Neural progenitor cell (in vitro differentiated cells): ENCODE measurements around the gene TULP1. TPM values are rescaled to one million over a fixed set of nuclear protein-coding genes. Genes with fewer than 3 reads are reported as not detected.

Source experiments
- DNase-seq: peaks from one replicate; pipeline ENCODE4 v3.0.0-alpha.2; 2016; ENCODE audit warnings: low spot score
- H2AFZ ChIP-seq: fragments of 200-600 bp; sonication (generic); replicated peaks from 2 replicates; pipeline ENCODE4 v1.6.1; 2016; ENCODE audit warnings: antibody characterized with exemption
- H3F3A ChIP-seq: fragments of 200-600 bp; sonication (generic); 2 replicates; pipeline ENCODE4 v1.6.1; 2016; ENCODE audit warnings: antibody characterized with exemption, low read depth
- H3K27ac ChIP-seq: fragments of 200-600 bp; sonication (generic); 2 replicates; pipeline ENCODE4 v1.5.1; 2016; ENCODE audit warnings: mild to moderate bottlenecking
- H3K27me3 ChIP-seq: fragments of 200-600 bp; sonication (generic); 2 replicates; pipeline ENCODE4 v1.6.1; 2016; ENCODE audit warnings: mild to moderate bottlenecking, moderate library complexity
- H3K36me3 ChIP-seq: fragments of 200-600 bp; sonication (generic); 2 replicates; pipeline ENCODE4 v1.5.1; 2016
- H3K4me1 ChIP-seq: fragments of 200-600 bp; sonication (generic); 2 replicates; pipeline ENCODE4 v1.6.1; 2016; ENCODE audit warnings: mixed run types
- H3K4me2 ChIP-seq: fragments of 200-600 bp; sonication (generic); 2 replicates; pipeline ENCODE4 v1.6.1; 2016
- H3K4me3 ChIP-seq: fragments of 200-600 bp; sonication (generic); 2 replicates; pipeline ENCODE4 v1.5.1; 2016
- H3K79me2 ChIP-seq: fragments of 200-600 bp; sonication (generic); 2 replicates; pipeline ENCODE4 v1.6.1; 2016; ENCODE audit warnings: low read depth
- H3K9ac ChIP-seq: fragments of 200-600 bp; sonication (generic); 2 replicates; pipeline ENCODE4 v1.6.1; 2016
- H3K9me3 ChIP-seq: fragments of 200-600 bp; sonication (generic); 2 replicates; pipeline ENCODE4 v1.5.1; 2016; ENCODE audit warnings: low read depth
- H4K20me1 ChIP-seq: fragments of 200-600 bp; sonication (generic); 2 replicates; pipeline ENCODE4 v1.6.1; 2016; ENCODE audit warnings: low read depth
- H3K27ac Mint-ChIP-seq: 3 replicates; pipeline ENCODE4 v1.8.0; 2021; ENCODE audit warnings: mixed read lengths
- H3K27me3 Mint-ChIP-seq: 2 replicates; pipeline ENCODE4 v1.8.0; 2022; ENCODE audit warnings: low read depth, mild to moderate bottlenecking, inconsistent platforms, moderate library complexity, mixed read lengths; ENCODE audit not compliant: insufficient read depth
- H3K36me3 Mint-ChIP-seq: 3 replicates; pipeline ENCODE4 v1.8.0; 2021; ENCODE audit warnings: mixed read lengths
- H3K4me1 Mint-ChIP-seq: 3 replicates; pipeline ENCODE4 v1.8.0; 2021; ENCODE audit warnings: mixed read lengths
- H3K4me3 Mint-ChIP-seq: 3 replicates; pipeline ENCODE4 v1.8.0; 2021; ENCODE audit warnings: mild to moderate bottlenecking, moderate library complexity, mixed read lengths
- H3K9me3 Mint-ChIP-seq: 3 replicates; pipeline ENCODE4 v1.8.0; 2020; ENCODE audit warnings: mixed read lengths
- EZH2 ChIP-seq: fragments of 200-600 bp; sonication (generic); IDR thresholded peaks from 2 replicates; pipeline ENCODE4 v1.6.1; 2017; ENCODE audit warnings: antibody characterized with exemption, mild to moderate bottlenecking, moderate library complexity
- EZH2phosphoT487 ChIP-seq: fragments of 200-600 bp; sonication (generic); IDR thresholded peaks from 2 replicates; pipeline ENCODE4 v1.6.1; 2017; ENCODE audit warnings: antibody characterized with exemption
- total RNA-seq: library from RNA; depleted of rRNA; stranded (reverse); fragments of >200 nt; gene quantifications from 2 replicates; pipeline ENCODE4 v1.2.3, GENCODE V29; 2015; ENCODE audit warnings: low replicate concordance
- TF ChIP-seq, protein P1 (sequence below): fragments of 200-600 bp; sonication (generic); IDR thresholded peaks from 2 replicates; pipeline ENCODE4 v1.5.1; 2017; ENCODE audit warnings: antibody characterized with exemption, mild to moderate bottlenecking

Gene TULP1
- total RNA-seq, 1 donor from 2014 or later = not detected

DNA sequence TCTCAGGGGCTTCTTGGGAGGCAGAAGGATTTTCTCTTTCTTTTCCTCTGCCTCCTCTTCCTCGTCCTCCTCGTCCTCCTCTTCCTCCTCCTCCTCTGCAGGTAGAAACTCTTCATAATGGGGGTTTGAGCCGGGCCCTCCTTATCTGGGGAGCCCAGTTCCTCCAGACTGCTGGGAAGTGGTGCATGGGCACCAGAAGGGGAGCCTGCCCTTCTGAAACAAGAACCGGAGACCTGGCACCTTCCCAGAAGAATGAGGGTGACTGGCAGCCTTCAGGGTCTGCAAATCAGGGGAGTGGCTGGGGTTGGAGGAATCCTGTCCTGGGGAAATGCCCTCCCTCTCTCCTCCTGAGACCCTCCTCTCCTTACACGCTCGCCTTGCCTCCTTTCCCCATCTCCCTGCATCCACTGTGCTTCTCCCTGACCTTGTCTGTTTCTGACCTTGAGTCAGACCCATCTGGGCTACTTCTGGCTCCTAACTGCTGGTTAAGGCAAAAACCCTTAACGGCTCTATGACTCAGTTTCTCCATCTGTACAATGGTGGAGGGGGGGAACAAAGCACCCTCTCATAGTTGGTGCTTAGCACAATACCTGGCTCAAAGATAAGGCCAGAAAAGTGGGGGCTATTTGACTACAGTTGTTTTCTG is 1.7 kb downstream of the TULP1 start:
- H4K20me1 ChIP-seq = no peaks in the 10 kb centered on the region
- no peak overlapping the region for H3K4me3 Mint-ChIP-seq
- no peak overlapping the region for H3K9ac ChIP-seq
- no peaks in the 10 kb centered on the region for H3K9me3 ChIP-seq
- no peaks in the 10 kb centered on the region for H3K36me3 ChIP-seq
- H3K4me2 ChIP-seq = no peak overlapping the region
- no peak overlapping the region for H3K27ac ChIP-seq
- no peak overlapping the region for H3K4me3 ChIP-seq
- peaks cover 19% of the 10 kb centered on the region for H3K27me3 Mint-ChIP-seq
- H3K4me1 ChIP-seq = peaks cover 38% of the 10 kb centered on the region
- peaks cover 4% of the 10 kb centered on the region for H3K27me3 ChIP-seq
- no peaks in the 10 kb centered on the region for H3K9me3 Mint-ChIP-seq
- H3F3A ChIP-seq = peaks cover 10% of the 10 kb centered on the region
- peaks cover 40% of the 10 kb centered on the region for H3K4me1 Mint-ChIP-seq
- no peak for DNase-seq
- no peaks in the 10 kb centered on the region for H3K36me3 Mint-ChIP-seq
- TF ChIP-seq EZH2 (no peak), EZH2phosphoT487 (no peak)
- TF ChIP-seq, protein P1, sequence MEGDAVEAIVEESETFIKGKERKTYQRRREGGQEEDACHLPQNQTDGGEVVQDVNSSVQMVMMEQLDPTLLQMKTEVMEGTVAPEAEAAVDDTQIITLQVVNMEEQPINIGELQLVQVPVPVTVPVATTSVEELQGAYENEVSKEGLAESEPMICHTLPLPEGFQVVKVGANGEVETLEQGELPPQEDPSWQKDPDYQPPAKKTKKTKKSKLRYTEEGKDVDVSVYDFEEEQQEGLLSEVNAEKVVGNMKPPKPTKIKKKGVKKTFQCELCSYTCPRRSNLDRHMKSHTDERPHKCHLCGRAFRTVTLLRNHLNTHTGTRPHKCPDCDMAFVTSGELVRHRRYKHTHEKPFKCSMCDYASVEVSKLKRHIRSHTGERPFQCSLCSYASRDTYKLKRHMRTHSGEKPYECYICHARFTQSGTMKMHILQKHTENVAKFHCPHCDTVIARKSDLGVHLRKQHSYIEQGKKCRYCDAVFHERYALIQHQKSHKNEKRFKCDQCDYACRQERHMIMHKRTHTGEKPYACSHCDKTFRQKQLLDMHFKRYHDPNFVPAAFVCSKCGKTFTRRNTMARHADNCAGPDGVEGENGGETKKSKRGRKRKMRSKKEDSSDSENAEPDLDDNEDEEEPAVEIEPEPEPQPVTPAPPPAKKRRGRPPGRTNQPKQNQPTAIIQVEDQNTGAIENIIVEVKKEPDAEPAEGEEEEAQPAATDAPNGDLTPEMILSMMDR = no peak
- H3K27ac Mint-ChIP-seq = no peak overlapping the region
- no peak overlapping the region for H2AFZ ChIP-seq
- H3K79me2 ChIP-seq = no peaks in the 10 kb centered on the region

DNA sequence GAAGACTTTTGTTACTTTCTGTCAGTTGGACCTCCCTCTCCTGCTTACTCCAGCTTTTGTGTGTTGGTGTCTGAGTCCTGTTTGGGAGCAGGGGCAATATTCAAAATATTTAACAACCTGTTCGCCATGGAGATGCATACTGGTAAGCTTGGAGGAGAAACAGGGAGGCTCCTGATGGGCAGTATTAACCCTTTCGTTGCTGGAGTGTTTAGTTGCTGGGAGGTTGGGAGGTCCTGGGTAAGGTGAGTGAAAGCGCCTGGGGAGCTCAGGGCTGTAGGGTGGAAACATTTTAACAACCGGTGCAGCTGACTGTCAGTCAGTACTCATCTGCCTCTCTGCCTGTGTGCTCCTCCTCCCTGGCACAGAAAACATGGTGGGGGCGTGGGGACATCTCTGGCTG is 4.2 kb downstream of the TULP1 start:
- Histone ChIP-seq H3K27me3 (peaks cover 10% of the 10 kb centered on the region), H3K4me1 (peaks cover 38% of the 10 kb centered on the region), H2AFZ (no peak overlapping the region), H3K9me3 (no peaks in the 10 kb centered on the region), H3F3A (peaks cover 13% of the 10 kb centered on the region), H4K20me1 (no peaks in the 10 kb centered on the region), H3K27ac (no peak overlapping the region), H3K9ac (no peak overlapping the region), H3K36me3 (no peaks in the 10 kb centered on the region), H3K4me2 (no peak overlapping the region), H3K4me3 (no peak overlapping the region), H3K79me2 (no peaks in the 10 kb centered on the region)
- TF ChIP-seq, protein P1 = no peak
- Mint-ChIP-seq H3K27ac (peak overlapping the region; percentile 69), H3K27me3 (peaks cover 19% of the 10 kb centered on the region), H3K9me3 (no peaks in the 10 kb centered on the region), H3K4me3 (no peak overlapping the region), H3K36me3 (no peaks in the 10 kb centered on the region), H3K4me1 (peaks cover 42% of the 10 kb centered on the region)
- no peak for DNase-seq

DNA sequence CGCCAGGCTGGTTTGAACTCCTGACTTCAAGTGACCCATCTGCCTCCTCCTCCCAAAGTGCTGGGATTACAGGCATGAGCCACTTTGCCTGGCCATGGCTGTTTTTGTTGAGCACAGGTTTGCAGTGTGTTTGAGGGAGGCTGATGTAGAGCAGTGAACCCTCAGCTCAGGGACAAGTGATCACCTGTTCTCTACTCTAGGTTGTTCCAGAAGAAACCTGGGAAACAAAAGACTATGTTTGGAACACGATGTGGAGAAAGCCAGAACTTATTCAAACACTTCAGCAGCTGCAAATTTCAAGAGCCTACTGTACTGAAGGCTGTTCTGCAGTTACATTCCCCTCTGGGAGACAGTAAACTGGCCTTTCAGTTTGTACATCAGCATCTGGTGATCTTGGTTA is 4.7 kb downstream of the TULP1 start:
- no peaks in the 10 kb centered on the region for H3K36me3 ChIP-seq
- Mint-ChIP-seq H3K9me3 (no peaks in the 10 kb centered on the region), H3K4me1 (peaks cover 42% of the 10 kb centered on the region), H3K27me3 (peaks cover 20% of the 10 kb centered on the region), H3K36me3 (no peaks in the 10 kb centered on the region), H3K27ac (no peak overlapping the region), H3K4me3 (no peak overlapping the region)
- peaks cover 10% of the 10 kb centered on the region for H3K27me3 ChIP-seq
- no peak overlapping the region for H2AFZ ChIP-seq
- no peak overlapping the region for H3K4me2 ChIP-seq
- no peak overlapping the region for H3K27ac ChIP-seq
- DNase-seq = no peak
- H3F3A ChIP-seq = peaks cover 13% of the 10 kb centered on the region
- no peaks in the 10 kb centered on the region for H3K79me2 ChIP-seq
- H3K9ac ChIP-seq = no peak overlapping the region
- H3K4me3 ChIP-seq = no peak overlapping the region
- H3K4me1 ChIP-seq = peaks cover 38% of the 10 kb centered on the region
- H4K20me1 ChIP-seq = no peaks in the 10 kb centered on the region
- TF ChIP-seq, protein P1 = no peak
- no peak for TF ChIP-seq EZH2
- no peak for TF ChIP-seq EZH2phosphoT487
- no peaks in the 10 kb centered on the region for H3K9me3 ChIP-seq
